Loucy (cell line): Measurements from ENCODE around the gene TMEM63A.
"Not testable (repeated sequence)": the region's sequence is repeated elsewhere in the genome, so short reads cannot be mapped to it uniquely, and the experiment has no call there.

Experiments used
- CTCF ChIP-seq: fragments of 200-600 bp; sonication (generic); conservative IDR thresholded peaks from 2 replicates; pipeline ENCODE4 v1.5.1; 2014; ENCODE audit warnings: mild to moderate bottlenecking, antibody characterized with exemption, low read length
- EZH2phosphoT487 ChIP-seq: fragments of 200-600 bp; IDR thresholded peaks from 2 replicates; pipeline ENCODE4 v1.6.1; 2018; ENCODE audit warnings: antibody characterized with exemption, mild to moderate bottlenecking, moderate library complexity, borderline replicate concordance

GRCh38 chr1:225806736-225807135 lies 75.4 kb downstream of the TMEM63A start:
- not testable (repeated sequence) for TF ChIP-seq CTCF, EZH2phosphoT487
